ENCODE measurements around the gene MAP6.

Gene MAP6

GRCh38 chr11:75665990-75666389, 2.8 kb downstream of the MAP6 start:
- DNase-seq (ENCODE audit: low spot score): no peak

- no peak for DNase-seq (ENCODE audit: low spot score)
Observed at GRCh38 chr11:75665126-75665525, 3.7 kb downstream of the MAP6 start.

- DNase-seq (ENCODE audit: low spot score): no peak
Observed at GRCh38 chr11:75664389-75664788, 4.4 kb downstream of the MAP6 start.

- DNase-seq (ENCODE audit: low spot score): no peak
Observed at GRCh38 chr11:75663808-75664207, 5.0 kb downstream of the MAP6 start.

- no peak for DNase-seq (ENCODE audit: low spot score)
Observed at GRCh38 chr11:75659836-75660235, 9.0 kb downstream of the MAP6 start.

- no peak for DNase-seq (ENCODE audit: low spot score)
Observed at GRCh38 chr11:75656044-75656727, 12.7 kb downstream of the MAP6 start.

GRCh38 chr11:75655605-75656004, 13.2 kb downstream of the MAP6 start:
- no peak for DNase-seq (ENCODE audit: low spot score)

- no peak for DNase-seq (ENCODE audit: low spot score)
Observed at GRCh38 chr11:75654314-75654713, 14.5 kb downstream of the MAP6 start.

- DNase-seq (ENCODE audit: low spot score): no peak
Observed at GRCh38 chr11:75653532-75653931, 15.3 kb downstream of the MAP6 start.

GRCh38 chr11:75652936-75653335, 15.9 kb downstream of the MAP6 start:
- no peak for DNase-seq (ENCODE audit: low spot score)

- DNase-seq (ENCODE audit: low spot score): no peak
Observed at GRCh38 chr11:75651218-75651617, 17.6 kb downstream of the MAP6 start.

- no peak for DNase-seq (ENCODE audit: low spot score)
Observed at GRCh38 chr11:75650167-75650723, 18.6 kb downstream of the MAP6 start.

GRCh38 chr11:75644946-75645345, 23.9 kb downstream of the MAP6 start:
- no peak for DNase-seq (ENCODE audit: low spot score)

GRCh38 chr11:75644370-75644769, 24.5 kb downstream of the MAP6 start:
- DNase-seq (ENCODE audit: low spot score): no peak

- no peak for DNase-seq (ENCODE audit: low spot score)
Observed at GRCh38 chr11:75642402-75643113, 26.3 kb downstream of the MAP6 start.

- no peak for DNase-seq (ENCODE audit: low spot score)
Observed at GRCh38 chr11:75639762-75640181, 29.1 kb downstream of the MAP6 start.

- DNase-seq (ENCODE audit: low spot score): no peak
Observed at GRCh38 chr11:75637998-75638397, 30.8 kb downstream of the MAP6 start.

GRCh38 chr11:75635066-75635862, 33.6 kb downstream of the MAP6 start:
- no peak for DNase-seq (ENCODE audit: low spot score)

- no peak for DNase-seq (ENCODE audit: low spot score)
Observed at GRCh38 chr11:75633409-75634066, 35.3 kb downstream of the MAP6 start.

GRCh38 chr11:75632962-75633361, 35.9 kb downstream of the MAP6 start:
- DNase-seq (ENCODE audit: low spot score): no peak

- no peak for DNase-seq (ENCODE audit: low spot score)
Observed at GRCh38 chr11:75632450-75632849, 36.4 kb downstream of the MAP6 start.

GRCh38 chr11:75631086-75631730, 37.6 kb downstream of the MAP6 start:
- DNase-seq (ENCODE audit: low spot score): no peak

Data from CD4-positive, alpha-beta T cell treated with Interleukin-6 at 100 ng/mL for 8 hours (primary cell).